Astrocyte of the hippocampus (primary cell): ENCODE results near the gene ERRFI1.

Experiments used
- DNase-seq: peaks from one replicate; pipeline ENCODE4 v3.0.0; 2011; ENCODE audit warnings: low read depth, low spot score

The ERRFI1 gene

DNA sequence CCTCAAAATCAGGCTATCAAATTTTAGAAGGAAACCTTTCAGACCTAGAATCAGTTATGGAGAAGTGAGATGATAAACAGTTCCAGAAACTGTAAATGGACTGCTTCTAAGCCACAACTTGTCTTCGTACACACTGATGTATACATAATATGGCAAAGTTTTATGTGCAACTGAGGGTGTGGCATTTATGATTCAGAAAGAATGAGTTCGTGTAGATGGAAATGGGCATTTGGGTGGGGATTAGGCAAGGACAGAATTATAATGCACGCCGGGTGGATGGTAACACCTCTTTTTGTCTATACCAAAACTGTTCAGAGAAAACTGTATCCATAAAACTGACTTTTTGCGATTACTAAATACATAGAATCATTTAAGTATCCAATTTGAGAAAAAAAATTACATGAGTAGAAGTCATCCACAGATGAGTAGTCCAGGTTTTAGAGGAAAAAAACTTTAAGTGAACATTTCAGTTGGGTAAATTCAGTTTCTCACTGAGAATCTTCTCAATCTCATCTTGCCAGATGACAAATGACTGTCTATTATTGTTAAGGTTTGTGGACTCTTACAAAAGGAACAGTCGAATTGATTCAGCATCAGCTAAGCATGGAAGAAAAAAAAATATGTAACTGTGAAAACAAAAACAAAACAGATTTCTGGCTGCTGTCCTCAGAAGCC, 22.5 kb downstream of the ERRFI1 start:
- no peak for DNase-seq

DNA sequence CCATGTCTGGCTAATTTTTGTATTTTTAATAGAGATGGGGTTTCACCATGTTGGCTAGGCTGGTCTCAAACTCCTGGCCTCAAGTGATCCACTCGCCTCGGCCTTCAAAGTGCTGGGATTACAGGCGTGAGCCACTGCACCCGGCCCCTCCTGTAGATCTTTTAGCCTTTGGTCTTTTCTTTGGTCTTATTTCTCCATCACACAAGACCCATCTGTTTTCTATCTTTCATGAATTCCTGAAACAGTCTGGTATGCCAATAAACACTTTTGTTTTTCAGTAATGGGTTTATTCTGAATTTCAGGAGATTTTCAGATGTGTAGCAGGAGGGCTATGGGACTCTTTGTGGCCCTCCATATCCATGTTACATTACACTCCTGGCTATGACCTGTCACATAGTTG, 23.2 kb downstream of the ERRFI1 start:
- DNase-seq: no peak

DNA sequence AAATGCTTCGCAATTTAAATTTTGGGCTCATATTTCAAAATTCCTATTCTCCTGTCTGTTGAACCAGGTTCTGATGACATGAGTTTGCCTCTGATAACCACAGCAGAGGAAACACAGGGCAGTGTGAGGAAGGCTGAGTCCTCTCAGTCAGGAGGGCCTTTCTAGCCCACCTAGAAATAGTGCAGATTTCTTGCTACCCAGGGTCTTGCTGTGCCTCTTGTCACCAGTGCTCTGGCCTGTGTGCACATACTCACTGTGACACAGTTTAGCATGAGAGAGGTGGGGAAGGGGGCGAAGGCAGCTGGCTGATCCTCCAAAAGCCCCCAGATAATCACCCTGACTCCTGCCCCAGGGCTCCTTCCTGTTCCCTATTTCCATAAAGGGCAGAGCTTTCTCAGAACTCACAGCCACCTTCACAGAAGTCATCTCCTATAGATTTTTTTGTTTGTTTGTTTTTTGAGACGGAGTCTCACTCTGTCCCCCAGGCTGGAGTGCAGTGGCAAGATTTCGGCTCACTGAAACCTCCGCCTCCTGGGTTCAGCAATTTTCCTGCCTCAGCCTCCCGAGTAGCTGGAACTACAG, 23.7 kb downstream of the ERRFI1 start:
- no peak for DNase-seq

DNA sequence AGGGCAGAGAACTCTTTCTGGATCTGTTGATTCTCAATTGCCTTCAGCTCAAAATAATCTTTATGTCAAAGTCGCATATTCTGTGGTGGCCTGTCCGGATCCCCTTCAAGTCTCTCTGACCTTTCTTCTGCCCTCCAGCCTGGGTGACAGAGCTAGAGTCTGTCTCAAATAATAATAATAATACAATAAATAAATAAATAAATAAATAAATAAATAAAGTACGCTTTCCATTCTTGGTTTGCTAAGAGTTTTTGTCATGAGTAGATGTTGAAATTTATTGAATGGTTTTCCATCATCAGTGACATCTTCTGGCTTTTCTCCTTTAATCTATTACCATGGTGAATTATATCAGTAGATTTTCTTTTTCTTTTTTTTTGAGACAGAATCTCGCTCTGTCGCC, 30.7 kb downstream of the ERRFI1 start:
- DNase-seq: no peak

DNA sequence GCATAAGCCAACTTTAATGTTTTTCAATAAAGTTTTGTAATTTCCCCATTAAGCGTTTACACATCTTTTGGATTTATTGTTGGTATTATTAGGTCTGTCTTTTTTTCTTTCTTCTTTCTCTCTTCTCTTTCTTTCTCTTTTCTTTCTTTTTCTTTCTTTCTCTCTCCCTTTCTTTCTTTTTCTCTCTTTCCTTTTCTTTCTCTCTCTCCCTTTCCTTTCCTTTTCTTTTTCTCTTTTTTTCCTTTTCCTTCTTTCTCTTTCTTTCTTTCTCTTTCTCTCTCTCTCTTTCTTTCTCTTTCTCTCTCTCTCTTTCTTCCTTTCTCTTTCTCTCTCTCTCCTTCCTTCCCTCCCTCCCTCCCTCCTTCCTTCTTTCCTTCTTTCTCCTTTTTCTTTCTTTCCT, 31.3 kb downstream of the ERRFI1 start:
- DNase-seq: no peak

DNA sequence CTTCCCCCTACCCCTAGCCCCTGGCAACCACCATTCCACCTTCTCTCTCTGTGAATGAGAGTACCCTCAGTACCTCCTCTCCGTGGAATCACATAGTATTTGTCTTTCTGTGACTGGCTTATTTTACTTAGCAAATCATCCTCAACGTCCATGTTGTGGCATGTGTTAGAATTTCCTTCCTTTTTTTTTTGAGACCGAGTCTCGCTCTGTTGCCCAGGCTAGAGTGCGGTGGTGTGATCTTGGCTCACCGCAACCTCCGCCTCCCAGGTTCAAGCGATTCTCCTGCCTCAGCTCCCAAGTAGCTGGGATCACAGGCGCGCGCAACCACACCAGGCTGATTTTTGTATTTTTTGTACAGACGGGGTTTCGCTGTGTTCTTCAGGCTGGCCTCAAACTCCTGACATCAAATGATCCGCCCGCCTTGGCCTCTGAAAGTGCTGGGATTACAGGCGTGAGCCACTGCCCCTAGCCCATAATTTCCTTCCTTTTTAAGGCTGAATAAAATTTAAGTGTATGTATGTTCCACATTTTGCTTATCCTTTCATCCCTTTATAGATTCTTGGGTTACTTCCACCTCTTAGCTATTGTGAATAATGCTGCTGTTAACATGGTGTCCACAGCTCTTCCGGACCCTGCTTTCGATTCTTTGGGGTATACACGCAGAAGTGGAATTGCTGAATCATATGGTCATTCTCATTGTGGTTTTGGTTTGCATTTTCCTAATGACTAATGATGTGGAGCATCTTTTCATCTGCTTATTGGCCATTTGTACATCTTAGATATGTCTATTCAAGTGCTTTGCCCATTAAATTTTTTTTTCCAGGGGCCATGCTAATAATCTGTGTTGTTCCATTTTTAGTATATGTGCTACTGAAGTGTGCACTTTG, 32.3 kb downstream of the ERRFI1 start:
- DNase-seq: peak; percentile 68

DNA sequence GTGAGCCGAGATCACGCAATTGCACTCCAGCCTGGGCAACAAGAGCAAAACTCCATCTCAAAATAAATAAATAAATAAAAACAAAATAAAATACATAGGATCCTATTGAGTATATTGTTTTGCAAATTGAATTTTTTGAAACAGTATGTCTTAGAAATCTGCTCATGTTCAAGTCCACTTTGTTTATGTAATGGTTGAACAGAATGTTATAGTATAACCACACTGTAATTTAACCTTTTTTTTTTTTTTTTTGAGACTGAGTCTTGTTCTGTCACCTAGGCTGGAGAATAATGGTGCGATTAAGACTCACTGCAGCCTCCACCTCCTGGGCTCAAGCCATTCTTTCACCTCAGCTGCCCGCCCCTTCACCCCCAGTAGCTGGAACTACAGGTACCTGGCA, 33.2 kb downstream of the ERRFI1 start:
- DNase-seq: no peak

DNA sequence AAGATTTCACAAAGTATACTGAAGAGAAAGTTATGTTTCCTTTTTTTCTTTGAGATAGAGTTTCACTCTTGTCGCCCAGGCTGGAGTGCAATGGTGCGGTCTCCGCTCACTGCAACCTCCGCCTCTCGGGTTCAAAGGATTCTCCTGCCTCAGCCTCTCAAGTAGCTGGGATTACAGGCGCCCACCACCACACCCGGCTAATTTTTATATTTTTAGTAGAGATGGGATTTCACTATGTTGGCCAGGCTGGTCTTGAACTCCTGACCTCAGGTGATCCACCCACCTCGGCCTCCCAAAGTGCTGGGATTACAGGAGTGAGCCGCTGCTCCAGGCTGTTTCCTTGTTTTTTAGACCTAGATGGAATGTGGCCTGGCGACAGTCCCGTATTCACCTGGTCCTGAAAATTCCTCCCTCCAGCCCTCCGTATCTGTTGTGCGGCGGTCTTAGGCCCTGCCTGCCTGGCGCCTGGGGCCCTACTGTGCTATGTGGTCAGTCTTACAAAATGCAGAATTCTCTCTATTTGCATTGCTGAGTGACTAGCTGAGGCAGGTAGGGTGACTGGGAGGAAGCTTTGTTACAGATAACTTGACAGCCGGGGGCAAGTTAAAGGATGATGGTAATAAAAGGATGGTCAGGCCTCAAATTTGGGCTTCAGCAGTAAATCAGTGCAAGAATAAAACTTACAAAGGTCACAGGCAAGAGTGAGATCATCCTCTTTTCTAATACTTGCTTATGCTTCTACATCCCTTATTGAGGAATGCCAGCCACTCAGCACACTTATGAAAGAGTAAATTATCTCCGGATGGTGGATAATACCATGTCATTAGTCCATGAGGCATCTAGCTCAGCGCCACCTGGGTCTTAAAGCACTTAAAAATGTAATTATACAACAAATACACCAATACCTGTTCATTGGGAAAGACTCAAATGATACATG, 34.3 kb downstream of the ERRFI1 start:
- no peak for DNase-seq

DNA sequence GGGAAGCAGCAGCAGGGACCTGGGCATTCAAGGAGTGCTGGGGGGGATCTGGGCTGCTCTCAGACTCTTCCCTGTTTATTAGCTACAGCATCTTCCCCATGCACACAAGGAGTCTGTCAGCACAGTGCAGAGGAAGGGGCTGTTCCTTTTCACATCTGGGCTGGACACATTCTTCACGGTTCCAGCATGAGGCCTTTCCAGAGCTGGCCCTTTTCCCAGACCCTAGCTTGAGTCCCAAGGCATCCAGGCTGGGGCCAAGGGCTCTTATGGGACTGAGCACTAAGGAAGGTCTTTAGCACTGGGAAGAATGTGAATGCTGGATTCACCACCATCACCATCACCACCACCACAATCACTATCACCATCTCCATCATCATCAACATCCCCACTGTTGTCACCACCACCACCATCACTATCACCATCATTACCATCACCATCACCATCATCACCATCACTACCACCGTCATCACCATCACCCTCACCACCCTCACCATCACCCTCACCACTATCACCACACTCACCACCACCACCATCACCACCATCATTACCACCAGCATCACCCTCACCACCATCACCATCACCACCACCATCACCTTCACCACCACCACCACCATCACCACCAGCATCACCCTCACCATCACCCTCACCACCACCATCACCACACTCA, 36.2 kb downstream of the ERRFI1 start:
- DNase-seq: no peak

DNA sequence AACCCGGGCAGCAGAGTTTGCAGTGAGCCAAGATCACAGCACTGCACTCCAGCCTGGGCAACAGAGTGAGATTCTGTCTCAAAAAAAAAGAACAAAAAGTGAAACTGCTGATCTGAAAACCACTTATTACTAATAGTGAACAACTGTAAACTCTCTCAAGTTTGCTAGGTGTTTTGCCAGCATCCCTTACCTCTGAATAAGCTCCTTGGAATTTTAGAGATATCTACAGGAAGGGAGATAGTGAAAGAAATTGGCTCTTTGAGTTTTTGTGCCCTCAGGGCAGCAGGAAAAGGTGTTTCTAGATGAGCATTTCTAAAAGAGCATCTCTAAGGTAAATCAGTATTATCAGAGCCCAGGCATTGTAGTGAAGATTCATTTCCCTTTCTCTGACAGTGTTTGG, 37.5 kb downstream of the ERRFI1 start:
- DNase-seq: no peak

DNA sequence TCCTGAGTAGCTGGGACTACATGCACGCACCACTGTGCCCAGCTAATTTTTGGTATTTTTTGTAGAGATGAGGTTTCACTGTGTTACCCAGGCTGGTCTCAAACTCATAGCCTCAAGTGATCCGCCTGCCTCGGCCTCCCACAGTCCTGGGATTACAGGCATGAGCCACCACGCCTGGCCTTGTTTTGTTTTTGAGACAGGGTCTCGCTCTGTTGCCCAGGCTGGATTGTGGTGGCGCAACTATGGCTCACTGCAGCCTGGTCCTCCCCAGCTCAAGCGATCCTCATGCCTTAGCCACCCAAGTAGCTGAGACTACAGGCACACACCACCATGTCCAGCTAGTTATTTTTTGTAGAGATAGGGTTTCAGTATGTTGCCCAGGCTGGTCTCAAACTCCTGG, 38.6 kb downstream of the ERRFI1 start:
- DNase-seq: no peak

DNA sequence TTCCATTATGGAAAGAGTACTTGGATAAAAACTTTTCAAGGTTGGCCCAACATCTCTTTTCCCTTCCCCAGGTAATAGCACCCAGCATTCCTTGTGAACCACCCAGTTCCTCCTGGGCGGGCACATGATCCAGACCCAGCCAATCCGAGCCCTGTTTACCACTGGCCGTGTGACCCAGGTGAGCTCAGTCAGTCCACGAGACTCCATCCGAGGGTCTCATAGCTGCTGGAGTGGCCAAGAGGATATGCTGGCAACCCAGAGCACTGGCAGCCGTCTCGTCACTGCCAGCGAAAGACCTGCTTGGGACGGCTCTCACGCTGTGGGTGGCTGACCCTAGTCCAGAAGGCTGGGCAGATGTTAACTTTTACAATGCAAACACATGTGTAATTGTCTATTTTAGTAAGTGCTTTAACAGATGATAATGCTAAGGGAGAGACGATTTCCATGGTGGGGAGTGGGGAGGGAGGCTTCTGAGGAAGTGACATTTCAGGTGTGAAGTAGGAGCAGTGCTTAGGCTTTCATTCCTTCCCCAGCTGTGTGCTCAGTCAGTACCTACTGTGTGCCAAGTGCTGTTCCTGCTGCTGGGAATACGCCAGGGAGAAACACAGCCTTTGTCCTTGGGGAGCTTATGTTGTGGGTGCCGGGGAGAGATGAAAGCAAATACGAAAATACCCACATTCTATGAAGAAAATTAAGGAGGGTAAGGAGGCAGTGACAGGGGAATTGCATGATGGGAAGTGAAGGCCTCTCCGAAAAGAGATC, 40.1 kb downstream of the ERRFI1 start:
- DNase-seq: no peak

DNA sequence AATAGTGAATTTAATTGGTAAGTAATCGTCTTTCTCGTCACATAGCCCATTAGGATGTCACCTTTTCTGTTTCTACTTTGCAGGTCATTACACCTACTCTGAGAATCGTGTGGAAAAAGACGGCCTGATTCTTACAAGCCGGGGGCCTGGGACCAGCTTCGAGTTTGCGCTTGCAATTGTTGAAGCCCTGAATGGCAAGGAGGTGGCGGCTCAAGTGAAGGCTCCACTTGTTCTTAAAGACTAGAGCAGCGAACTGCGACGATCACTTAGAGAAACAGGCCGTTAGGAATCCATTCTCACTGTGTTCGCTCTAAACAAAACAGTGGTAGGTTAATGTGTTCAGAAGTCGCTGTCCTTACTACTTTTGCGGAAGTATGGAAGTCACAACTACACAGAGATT, 41.3 kb downstream of the ERRFI1 start:
- DNase-seq: no peak

DNA sequence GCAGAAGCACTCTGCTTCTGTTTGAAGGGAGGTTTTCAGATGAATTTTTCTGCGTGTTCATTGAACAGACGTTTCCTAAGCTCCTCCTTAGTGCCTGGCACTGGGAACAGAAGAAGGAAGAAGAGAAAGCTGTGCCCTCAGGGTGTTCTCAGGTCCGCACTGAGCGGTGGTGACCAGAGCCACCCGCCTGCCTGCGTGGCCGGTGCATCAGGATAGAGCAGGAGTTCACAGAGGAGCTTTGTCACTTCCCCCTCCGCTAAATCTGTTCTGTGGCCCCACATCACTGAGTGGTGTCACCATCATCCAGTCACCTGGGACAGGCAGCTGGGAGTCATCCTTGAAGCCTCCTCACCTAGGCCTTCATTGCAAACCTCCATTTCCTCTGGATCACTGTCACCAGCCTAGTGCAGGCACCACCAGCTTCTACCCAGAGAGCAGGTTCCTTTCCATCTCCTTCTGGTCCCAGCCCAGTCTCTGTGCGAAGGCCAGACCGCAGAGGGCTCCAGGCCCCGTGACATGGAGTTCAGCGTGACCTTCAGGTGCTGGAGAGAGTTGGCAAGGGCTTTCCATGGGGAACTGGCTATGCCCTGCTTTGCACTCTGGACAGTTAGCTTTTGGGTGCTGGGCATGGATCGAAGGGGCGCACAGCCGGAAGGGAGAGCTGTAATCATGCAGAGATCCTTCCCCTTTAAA, 42.9 kb downstream of the ERRFI1 start:
- no peak for DNase-seq

DNA sequence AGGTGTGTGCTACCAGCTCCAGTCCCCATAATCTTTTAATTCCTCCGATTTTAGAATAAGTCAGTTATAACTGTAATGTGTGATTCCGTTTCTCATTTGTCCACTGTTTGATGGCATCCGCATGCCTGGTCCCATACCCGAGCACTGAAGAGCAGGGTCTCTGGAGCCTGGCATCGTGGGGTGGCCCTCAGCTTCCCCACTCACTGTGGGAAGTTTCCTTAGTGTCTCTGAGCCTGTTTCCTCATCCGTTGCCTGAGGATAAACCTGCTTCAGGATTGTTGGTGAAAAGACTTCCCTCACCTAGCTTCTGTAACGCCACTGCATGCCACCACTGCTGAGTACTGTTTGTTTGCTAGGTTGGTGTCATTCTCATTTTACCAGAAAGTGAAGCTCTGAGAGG, 45.1 kb downstream of the ERRFI1 start:
- no peak for DNase-seq

DNA sequence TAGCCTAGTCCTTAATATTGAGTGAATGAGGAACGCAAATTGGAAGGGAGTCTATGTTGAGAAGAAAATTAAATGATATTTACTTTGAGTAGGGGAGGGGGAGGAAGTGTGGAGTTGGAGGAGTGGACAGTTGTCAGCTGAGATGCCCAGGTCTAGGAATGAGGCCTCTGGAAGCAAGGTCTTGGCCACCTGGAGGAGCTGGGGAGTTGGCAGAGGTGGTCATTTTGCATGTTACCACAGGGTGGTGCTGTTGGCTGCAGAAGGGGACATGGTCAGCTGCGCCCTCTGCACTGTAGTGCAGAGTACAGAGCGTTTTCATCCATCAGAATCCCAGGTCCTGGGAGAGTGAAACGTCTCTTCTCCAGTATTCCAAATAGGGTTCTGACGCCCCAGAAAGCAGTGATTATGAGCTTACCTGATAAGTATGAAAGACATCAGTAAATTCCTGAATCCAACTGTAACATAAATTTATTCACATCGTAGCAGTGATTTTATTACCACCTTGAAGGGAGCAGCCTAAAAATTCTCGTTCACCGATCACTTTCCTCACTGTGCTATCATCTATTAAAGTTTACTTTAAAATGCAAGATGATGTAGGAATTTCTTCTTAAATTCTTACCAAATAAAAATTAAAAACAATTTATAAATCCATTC, 50.8 kb downstream of the ERRFI1 start:
- peak; percentile 91 for DNase-seq

DNA sequence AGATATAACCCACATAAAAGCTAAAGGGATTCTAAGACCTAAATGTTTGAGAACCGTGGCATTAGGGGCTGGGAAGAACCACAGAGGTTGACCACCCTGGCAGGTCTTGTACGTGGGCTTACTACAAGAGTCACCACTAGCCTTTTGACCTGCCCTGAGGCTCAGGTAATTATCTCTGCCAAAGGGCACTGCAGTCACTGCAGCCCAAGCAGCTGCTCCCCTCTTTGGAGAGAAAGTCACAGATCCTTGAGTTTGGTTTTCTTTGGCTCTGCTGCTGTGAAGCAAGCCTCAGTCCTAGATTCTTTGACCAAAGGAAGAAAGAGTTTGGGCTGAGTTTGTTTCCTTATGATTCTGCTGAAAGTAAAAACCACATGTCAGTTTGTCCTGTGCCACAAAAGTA, 53.0 kb downstream of the ERRFI1 start:
- no peak for DNase-seq

DNA sequence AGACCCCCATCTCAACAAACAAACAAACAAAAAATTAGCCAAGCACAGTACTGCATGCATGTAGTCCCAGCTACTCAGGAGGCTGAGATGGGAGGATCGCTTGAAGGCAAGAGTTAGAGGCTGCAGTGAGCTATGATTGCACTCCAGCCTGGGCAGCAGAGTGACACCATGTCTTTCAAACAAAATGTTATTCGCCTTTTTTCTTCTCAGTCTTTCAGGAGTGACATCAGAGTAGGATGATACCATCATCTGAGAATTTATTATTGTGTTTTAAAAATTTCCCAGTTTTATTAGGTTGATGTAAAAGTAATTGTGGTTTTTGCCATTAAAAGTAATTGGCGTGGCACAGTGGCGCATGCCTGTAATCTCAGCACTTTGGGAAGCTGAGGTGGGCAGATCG, 53.8 kb downstream of the ERRFI1 start:
- no peak for DNase-seq

DNA sequence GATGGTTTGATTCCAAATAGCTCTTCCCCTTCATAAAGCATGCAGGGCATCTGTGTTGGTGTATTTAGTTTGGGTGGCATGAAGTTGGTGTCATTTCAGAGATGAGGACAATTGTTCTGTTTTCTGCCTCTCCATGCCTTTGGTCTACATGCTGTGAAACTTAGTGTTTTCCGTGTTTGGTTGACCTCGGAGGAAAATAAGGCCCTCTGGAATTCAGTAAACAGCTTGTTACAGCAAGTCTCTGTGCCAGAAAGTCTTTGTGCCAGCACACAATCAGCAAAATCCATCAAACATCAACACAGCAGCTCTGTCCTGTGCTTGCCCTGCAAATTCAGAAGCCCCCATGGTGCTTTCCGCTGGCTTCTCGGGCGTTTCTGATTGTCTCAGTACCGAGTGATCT, 55.1 kb downstream of the ERRFI1 start:
- DNase-seq: no peak
